Lower leg skin (tissue), 3 donors: Measurements from ENCODE around the gene PPP2R3A.
"Not testable (repeated sequence)": the region's sequence is repeated elsewhere in the genome, so short reads cannot be mapped to it uniquely, and the experiment has no call there.

ENCODE experiments used
- CTCF ChIP-seq, 3 donors: fragments of 450-650 bp; IDR thresholded peaks; one replicate each; pipeline ENCODE4 v1.5.1; 2016; ENCODE audit warnings: antibody characterized with exemption in 3 of 3, mild to moderate bottlenecking in 3 of 3, moderate library complexity in 2 of 3
- POLR2A ChIP-seq, 2 donors: fragments of 450-650 bp; IDR thresholded peaks; one replicate each; pipeline ENCODE4 v1.6.1; 2016 to 2017; ENCODE audit warnings: antibody characterized with exemption in 2 of 2, mild to moderate bottlenecking in 1 of 2, moderate library complexity in 1 of 2

- TF ChIP-seq CTCF, POLR2A (IDR thresholded peaks at IDR 0.05): not testable (repeated sequence)
Observed at GRCh38 chr3:136085067-136085466, 119.5 kb downstream of the PPP2R3A start.
